Testis (tissue), 2 donors: ENCODE data around the gene EXOC6.

Source experiments
- POLR2A ChIP-seq: fragments of 450-650 bp; IDR thresholded peaks from one replicate; pipeline ENCODE4 v1.6.1; 2017; ENCODE audit warnings: antibody characterized with exemption, mild to moderate bottlenecking, moderate library complexity
- TF ChIP-seq, protein P1 (sequence below), 3 experiments: fragments of 450-650 bp in 2 of 3; fragments of 200-600 bp in 1 of 3; sonication (generic) in 1 of 3; IDR thresholded peaks; one replicate each; pipeline ENCODE4 v1.5.1; 2016 to 2019; ENCODE audit warnings: antibody characterized with exemption in 3 of 3, mild to moderate bottlenecking in 2 of 3, moderate library complexity in 1 of 3

- TF ChIP-seq POLR2A: no peak
- TF ChIP-seq, protein P1, sequence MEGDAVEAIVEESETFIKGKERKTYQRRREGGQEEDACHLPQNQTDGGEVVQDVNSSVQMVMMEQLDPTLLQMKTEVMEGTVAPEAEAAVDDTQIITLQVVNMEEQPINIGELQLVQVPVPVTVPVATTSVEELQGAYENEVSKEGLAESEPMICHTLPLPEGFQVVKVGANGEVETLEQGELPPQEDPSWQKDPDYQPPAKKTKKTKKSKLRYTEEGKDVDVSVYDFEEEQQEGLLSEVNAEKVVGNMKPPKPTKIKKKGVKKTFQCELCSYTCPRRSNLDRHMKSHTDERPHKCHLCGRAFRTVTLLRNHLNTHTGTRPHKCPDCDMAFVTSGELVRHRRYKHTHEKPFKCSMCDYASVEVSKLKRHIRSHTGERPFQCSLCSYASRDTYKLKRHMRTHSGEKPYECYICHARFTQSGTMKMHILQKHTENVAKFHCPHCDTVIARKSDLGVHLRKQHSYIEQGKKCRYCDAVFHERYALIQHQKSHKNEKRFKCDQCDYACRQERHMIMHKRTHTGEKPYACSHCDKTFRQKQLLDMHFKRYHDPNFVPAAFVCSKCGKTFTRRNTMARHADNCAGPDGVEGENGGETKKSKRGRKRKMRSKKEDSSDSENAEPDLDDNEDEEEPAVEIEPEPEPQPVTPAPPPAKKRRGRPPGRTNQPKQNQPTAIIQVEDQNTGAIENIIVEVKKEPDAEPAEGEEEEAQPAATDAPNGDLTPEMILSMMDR (IDR thresholded peaks at IDR 0.05): no peak
Measured at GRCh38 chr10:93027508-93027907, 179.2 kb downstream of the EXOC6 start.
